GM18870 (cell line): ENCODE data around the gene JPT1.

ENCODE experiments used
- ATAC-seq: cut with Tn5 transposase; IDR thresholded peaks from one replicate; pipeline ENCODE4 v1.9.1; 2021; ENCODE audit warnings: moderate library complexity; ENCODE audit not compliant: unreplicated experiment

The JPT1 gene

DNA sequence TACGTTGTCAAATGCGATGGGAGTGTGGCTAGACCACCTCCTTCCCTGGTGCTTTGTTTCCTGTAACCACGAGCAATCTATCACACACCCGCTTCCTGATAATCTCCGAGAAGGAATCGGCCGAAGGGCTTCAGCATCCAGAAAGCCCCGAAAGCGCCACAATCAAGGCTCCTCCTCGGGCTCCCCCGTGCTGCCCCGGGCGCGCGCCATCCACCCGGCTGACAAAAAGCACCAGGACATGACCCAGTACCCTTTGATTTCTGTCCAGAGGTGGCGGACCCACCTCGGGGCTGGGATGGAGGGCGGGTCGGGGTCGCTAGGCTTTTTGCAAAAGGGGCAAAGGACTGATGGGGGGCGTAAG is 45.3 kb downstream of the JPT1 start:
- ATAC-seq: no peak

DNA sequence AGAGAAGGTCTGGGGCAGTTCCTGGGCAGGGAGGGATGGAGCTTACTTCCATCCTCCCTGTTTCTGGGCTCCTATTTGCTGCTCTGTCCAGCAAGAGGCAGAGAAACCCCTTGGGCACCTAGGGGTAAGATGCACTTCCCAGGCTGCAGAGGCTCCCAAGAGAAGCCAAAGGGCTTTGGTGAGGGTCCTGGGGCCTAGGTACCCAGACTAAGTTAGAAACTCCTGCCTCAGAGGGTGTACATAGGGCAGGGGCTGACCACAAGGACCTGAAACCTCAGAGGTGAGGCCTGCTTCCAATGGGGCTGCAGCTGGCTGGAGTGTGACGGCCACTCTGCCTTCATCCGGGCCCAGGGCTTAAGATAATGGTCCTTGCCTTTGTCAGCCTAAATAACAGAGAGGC is 46.1 kb downstream of the JPT1 start:
- ATAC-seq: no peak

DNA sequence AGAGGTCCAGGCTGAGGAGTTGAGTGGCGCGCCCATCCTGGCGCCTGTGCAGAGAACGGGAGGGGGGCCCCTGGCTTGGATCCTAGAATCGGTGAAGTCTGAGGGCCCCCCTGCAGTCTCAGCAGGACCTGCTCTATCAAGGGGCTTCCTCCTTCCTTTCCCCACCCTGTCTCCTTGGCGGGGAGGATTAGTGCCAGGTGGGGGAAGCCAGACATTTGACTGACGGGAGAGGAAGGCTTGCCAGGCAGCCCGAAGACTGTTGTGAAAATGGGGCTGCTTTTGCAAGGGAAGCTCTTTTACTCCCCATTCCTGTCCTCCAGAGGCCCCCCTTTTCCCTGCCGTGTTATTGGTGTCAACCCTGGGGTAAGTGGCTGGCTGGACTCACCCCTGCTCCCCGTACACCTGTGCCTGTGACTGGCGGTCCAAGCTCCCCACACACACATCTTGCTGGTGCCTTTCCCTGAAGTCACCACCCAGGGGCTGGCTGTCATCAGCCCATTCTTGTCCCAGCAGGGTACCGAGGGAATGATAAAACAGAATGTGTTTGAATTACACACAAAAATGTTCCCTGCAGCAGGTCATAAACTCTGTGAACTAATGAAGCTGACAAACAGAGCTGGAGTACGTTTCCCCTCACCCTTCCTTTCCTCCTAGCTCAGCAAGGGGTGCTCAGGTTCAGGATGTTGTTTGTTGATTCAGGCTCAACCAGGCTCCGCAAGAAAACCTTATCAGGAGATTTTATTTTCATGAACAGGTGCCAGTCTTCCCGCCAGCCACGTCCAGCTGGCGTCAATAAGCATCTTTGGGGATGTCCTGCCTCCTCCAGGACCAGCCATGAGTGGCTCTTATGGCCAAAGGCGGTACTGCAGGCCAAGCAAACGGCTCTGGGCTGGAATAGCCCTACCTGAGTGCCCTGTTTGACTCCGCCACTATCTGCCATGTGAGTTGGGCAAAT is 48.9 kb downstream of the JPT1 start:
- ATAC-seq: no peak

DNA sequence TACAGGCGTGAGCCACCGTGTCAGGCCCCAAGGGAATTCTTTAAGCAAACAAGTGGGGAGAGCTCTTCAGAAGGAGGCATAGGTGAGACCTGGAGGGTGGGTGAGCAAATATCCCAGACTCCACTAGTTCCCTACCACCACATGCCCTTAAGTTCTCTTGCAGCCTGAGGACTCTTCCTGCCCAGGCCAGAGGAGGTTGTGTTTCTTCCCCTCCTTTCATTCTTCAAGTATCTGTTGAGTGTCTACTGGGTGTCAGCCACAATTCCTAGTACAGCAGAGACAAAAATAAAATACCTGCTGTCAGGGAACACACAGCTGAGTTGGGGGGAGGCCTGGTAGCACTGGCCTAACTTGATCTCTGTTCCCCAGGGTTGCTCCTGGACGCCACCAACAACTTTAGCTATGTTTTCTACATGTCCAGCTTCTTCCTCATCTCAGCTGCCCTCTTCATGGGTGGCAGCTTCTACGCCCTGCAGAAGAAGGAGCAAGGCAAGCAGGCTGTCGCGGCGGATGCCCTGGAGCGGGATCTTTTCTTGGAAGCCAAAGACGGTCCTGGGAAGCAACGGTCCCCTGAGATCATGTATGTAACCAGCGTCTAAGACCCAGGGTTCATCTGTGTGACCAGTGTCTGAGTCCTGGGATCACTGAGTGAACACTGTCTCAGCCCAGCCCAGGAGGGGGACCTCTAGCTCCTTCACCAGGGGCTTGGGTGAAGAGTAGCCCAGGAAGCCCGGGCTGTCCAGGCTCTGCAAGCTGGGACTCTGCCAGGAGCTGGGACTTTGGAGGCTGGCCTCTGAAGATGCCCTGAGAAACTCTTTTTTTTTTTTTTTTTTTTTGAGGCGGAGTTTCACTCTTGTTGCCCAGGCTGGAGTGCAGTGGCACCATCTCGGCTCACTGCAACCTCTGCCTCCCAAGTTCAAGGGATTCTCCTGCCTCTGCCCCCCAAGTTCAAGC is 50.4 kb downstream of the JPT1 start:
- no peak for ATAC-seq

GRCh38 chr17:75102385-75102821 is 51.9 kb downstream of the JPT1 start:
- ATAC-seq: no peak

- ATAC-seq: no peak
Measured at GRCh38 chr17:75099881-75100595, 54.3 kb downstream of the JPT1 start.

- no peak for ATAC-seq
Measured at GRCh38 chr17:75098861-75099260, 55.5 kb downstream of the JPT1 start.

- ATAC-seq: no peak
Measured at GRCh38 chr17:75097865-75098264, 56.4 kb downstream of the JPT1 start.

DNA sequence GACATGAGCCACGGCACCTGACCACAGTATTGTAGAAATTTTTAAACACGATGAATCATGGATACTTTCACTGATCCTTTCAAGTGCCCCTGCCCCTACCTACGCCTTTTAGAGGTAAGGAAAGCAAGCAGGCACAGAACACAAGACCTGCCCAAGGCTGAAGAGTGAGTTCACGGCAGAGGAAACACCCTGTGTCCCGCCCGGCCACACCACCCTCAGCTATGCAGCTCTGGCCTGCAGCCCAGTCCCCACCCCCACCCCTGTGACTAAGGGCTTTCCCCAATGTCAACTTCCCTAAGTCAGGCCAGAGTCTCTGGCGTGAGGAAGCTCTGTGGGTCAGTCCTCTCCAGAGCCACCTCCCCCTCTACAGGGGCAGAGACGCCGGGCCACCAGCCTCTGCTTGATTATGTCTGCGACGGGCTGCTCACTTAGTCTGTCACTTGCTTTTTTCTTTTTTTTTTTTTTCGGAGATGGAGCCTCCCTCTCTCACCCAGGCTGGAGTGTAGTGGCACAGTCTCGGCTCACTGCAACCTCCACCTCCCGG is 58.2 kb downstream of the JPT1 start:
- no peak for ATAC-seq

DNA sequence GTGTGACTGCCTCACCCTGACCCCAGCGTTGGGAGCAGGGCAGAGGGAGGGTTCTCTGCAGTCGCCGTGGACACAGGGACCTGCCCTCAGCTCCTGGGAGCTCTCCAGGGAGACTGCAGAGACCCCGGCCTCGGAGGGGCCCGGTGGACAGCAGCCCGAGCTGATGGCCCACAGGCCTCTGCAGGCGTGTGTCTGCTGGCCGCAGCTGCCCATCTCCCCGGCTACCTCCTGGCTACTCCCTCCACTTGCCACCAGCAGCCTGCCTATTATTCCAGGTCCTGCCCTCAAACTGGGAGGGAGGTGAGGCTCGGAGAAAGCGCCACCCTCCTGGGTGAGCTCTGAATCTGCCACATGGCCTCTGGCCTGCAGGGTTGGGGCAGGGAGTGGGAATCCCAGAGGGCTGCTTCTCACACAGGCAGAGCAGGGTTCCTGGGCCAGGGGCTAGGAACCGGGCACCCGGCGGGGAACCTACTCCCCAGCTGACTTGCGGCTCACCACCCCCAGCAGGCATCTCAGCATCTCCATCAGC is 59.4 kb downstream of the JPT1 start:
- ATAC-seq: no peak

- no peak for ATAC-seq
Measured at GRCh38 chr17:75093548-75094158, 60.7 kb downstream of the JPT1 start.

DNA sequence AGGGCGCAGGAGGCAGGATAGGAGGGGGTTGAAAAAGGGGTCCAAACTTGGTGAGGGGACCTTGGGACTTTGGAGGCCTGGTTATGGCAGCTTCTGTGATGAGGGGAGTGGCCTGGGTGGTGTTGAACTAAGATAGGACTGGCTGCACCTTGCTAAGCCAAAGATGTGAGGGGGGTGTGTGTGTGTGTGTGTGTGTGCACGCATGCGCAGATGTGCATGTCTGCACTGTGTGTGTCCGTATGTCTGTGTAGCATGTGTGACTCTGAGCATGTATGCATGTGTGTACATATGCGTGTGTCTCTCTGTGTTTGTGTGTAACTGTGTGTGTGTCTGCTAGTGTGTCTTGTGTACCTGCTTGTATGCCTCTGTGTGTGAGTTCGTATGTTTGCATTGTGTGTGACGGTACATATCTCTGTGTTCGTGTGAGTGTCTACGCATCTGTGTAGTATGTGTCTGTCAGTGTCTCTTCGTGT is 62.4 kb downstream of the JPT1 start:
- ATAC-seq: no peak

- no peak for ATAC-seq
Measured at GRCh38 chr17:75090871-75091854, 63.1 kb downstream of the JPT1 start.

DNA sequence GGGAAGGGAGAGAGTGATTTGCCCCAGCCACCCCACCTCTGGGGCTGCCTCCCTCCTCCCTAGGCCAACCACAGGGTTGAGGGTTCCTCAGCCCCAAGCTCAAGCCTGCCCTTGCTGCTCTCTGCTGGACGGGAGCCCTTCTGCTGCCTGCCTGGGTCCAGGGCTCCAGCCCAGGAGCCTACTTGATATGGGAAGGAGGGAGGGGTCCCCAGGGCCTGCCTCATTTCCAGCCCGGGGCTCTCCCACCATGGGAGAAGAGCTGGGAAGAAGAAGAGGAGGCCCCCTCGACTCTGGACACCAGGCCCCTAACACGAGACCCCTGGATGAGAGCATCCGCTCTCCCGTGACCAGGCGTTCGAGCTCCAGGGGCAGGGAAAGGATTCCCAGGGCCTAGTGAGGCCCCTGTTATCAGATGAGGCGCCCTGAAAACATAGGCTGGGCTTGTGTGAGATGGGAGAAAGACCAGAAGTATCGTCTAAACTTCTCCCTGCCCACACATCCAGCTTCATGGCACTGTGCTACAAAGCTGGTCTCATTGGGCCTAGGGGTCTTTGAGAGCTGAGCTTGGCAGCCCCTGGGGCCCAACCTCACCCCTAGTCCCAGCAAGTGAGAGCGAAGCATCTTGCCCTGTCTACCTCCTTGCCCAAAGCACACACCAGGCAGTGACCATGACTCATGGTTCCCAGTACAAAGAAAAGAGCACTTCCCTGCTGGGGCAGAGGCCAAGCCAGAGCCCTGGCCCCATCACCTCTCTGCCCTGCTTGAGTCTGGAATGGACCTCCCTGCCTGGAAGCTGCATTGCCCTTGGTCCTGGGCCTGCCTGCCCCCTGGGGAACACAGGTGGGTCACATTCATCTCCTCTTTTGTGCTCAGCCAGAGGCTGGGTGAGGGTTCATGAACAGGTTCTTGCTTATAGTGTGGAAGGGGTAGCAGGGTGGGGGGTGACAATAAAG is 65.6 kb downstream of the JPT1 start:
- no peak for ATAC-seq

- ATAC-seq: no peak
Measured at GRCh38 chr17:75087558-75088453, 66.5 kb downstream of the JPT1 start, which contains the start of gene SLC16A5. TSS of gene SLC16A5 (plus strand) at chr17:75087954. CDS start at chr17:75093637, 5,683 bp downstream.

GRCh38 chr17:75087182-75087557 is 67.1 kb downstream of the JPT1 start:
- ATAC-seq: no peak
